NCI-H69 (cell line): ENCODE measurements around the gene STX2.
"Not testable (repeated sequence)": the region's sequence is repeated elsewhere in the genome, so short reads cannot be mapped to it uniquely, and the experiment has no call there.

ENCODE experiments used
- DNase-seq: peaks from one replicate; lab custom pipeline; 2025; lab: John Stamatoyannopoulos, UW

Gene STX2

DNA sequence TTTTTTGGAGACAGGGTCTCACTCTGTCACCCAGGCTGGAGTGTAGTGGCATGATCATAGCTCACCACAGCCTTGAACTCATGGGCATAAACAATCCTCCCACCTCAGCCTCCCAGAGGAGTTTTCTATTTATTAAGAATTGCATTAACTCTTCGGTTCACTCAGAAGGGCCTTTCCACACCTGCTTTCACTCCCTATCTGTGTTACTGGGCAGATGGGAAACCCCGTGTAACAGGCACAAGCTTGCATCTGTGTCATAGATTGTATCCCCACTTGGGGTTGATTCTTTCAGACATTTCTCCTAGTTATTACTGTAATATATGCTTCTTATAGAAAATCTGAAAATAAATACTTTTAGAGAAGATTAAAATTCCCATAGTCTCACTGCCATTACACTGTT is 38.7 kb downstream of the STX2 start:
- no peak for DNase-seq

DNA sequence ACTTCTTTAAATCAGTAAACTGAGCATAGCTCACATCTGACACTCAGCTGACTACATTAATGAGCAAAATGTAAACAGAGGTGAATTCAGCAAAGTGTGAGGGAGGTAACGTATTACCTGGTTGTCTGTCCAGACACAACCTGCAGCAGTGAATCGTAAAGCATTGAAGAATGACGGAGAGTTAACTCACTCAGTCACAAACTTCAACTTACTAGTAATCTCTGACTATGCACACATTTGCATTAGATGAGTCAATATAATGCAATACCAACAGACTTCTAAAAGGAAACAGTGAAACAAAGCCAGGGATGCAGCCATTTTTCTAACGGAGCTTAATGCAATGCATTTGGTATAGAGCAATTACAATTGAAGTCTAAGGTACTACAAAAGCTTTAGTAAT is 40.0 kb downstream of the STX2 start:
- DNase-seq = no peak

DNA sequence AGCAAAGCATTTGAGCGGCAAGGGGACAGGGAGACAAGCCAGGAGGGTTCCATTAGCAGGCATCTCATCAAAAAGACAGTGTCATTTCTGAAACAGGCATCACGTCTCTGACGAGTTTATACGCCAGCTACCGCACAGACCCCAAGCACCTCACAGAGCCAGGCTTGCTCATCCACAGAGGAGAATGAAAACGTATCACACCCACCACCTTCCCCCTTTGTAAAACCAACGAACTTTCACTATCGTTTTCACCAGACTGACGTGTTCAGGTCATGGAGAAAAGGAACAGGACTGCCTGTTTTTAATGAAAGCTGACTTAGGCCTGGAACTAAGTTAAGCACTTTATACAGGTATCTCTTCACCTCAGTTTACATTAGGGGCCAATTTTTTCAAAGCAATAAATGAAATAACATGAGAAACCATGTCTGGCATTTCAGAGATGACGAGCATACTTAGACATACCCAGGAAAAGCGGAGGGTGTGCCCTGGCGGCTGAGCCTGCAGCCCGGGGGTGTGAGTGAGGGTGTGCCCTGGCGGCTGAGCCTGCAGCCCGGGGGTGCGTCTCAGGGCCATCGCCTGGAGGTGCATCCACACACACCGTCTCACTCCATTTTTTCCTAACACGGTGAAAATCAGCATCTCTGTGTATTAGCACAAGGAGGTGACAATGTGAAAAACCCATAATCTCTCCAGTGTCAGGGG is 41.9 kb downstream of the STX2 start:
- DNase-seq = no peak

DNA sequence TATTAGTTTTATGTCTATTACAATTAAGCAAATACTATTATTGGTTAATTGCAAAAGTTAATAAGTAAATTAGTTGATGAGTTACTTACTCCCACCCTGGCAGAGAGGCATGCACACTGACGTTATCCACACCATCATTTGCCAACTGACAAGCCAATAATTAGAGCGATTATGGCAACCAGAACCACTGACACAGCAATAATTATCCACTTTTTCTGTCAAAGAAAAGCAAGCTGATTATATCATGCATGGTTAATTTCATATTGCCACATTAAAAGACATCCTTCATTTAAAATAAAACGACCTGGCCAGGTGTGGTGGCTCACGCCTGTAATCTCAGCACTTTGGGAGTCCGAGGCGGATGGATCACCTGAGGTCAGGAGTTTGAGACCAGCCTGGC is 43.1 kb downstream of the STX2 start:
- peak; percentile 77 for DNase-seq

DNA sequence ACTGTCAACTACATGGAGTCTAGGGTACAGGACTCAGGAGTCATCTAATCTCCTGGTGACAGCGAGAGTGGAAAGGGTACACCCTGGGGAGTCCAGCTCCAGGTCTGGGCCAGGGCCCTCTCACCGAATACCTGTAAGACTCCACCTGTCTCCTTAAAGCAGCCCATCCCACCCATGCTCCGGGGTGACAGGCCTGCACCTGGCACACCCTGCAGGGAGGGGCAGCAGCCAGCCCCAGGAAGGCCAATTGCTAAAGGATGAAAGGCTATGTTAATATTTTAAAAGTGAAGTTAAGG is 45.5 kb downstream of the STX2 start:
- DNase-seq = no peak

GRCh38 chr12:130792821-130793553 is 46.1 kb downstream of the STX2 start:
- no peak for DNase-seq

DNA sequence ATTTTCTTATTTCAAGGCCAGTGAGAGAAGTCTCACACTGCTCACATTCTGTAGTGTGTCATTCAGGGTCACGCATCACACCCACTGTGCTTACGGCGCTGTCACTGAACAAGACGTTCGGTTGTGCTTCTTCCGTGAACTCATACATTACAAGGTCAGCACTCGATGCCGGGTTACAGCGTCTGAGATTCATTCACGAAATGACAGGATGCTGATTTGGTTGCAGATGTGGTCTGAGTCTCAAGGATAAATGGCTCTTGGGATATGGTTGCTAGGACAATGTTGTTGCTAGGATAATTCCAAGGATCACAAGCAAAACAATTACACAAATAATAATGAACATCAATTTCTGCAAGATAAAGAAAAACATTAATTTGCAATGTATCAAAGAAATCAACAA is 47.4 kb downstream of the STX2 start:
- no peak for DNase-seq

GRCh38 chr12:130788515-130788914 is 50.5 kb downstream of the STX2 start:
- no peak for DNase-seq

DNA sequence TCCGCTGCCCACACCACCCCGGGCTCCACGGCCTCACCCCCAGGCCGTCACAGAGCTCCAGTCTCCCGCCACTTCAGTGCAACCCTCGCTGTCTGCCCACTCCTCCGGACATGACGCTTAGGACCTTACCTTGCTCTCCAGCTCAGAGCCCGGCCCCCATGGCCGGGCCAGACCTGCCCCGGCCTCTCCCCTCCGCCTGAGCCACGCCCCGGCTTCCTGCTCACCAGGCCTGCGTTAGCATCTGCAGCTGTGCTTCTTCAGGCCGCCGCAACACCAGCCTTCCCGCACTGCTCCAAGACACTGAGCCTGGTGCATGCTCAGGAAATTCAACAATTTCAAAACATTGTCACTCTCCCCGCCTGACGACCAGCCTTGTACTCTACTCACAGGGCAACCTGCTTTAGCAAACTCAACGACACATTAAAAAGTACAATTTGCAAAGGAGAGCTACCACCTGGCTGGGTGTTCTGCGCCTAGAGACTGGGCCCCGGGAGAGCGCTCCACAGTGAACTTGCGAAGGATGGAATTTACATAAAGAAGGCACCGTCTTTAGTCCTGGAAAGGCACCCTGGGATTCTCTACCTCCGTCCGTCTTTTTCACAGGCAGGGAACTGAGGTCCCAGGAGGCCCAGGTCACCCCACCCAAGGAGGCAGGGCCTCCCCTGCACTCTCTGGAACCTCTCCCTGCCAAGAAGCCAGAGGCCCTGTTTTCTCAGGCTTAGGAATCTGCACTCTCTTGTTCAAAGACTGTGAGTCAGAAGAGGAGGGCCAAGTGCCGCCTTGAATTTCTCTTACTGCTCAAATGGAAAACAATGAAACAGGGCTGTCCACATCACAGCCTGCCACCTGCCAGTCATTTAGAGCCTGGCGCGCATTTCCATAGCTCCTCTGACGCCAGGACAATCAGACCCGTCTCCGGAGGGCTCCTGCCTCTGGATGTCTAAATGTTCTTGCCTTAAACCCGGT is 51.3 kb downstream of the STX2 start:
- DNase-seq = no peak

- no peak for DNase-seq
Measured at GRCh38 chr12:130787041-130787440, 52.0 kb downstream of the STX2 start.

- DNase-seq = no peak
Measured at GRCh38 chr12:130783110-130783715, 55.8 kb downstream of the STX2 start.

DNA sequence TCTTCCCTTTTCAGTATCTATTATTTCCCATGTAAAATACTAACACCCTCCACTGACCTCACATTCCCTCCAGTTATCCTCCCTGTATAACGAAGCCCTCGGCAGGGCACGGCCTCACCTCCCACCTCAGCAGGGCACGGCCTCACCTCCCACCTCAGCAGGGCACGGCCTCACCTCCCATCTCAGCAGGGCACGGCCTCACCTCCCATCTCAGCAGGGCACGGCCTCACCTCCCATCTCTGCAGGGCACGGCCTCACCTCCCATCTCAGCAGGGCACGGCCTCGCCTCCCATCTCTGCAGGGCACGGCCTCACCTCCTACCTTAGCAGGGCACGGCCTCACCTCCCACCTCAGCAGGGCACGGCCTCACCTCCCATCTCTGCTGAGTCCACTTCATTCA is 56.8 kb downstream of the STX2 start:
- DNase-seq = not testable (repeated sequence)

DNA sequence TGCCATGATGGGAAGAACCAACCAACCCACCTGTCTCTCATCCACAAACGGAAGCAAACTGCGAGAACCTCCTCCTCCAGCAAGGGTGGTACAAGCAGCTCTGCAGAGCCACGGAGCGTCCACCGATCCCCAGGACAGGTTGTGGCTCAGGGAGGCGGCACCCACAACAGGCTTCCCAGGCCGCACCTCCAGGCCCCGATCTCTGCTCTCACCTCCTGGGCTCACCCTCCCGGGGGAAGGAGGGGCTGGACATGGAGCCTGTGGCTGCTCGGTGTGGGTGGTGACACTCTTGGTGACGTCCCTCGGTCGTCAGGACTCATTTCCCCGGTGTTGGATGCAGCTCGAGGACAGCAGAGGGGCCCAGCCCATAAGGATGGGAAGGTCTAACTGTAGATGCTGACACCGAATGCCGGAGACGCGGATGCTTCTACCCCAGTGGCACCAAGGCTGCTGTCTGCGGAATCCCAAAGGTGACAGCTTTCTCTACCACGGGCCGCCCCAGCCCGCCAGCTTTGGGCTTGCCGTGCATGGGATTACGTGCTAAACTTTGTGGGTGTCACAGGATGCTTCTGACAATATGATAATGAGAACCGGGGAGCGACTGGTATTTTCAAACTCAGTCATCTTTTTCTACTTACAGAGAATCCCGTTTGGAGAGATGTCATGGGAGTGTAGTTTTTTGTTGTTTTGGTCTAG is 58.0 kb downstream of the STX2 start:
- no peak for DNase-seq

DNA sequence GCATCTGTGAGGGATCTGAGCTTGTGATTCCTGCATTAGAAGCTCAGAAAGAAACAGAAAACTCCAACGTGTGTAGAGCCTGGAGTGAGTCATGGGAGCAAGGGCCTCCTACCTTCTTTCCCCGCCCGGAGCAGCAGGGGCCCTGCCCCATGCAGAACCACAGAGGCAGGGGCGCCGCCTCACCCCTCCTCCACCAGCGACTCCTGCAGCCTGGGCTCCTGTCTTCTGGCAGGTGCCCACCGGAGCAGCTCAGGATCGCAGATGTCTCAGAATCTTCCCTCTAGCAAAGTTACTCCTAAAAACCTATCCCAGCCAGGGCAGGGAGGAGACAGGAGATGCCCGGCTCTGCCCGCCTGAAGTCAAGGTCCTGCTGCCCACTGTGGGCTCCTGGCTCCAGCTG is 58.7 kb downstream of the STX2 start:
- DNase-seq = no peak

GRCh38 chr12:130778776-130779175 is 60.3 kb downstream of the STX2 start:
- no peak for DNase-seq

DNA sequence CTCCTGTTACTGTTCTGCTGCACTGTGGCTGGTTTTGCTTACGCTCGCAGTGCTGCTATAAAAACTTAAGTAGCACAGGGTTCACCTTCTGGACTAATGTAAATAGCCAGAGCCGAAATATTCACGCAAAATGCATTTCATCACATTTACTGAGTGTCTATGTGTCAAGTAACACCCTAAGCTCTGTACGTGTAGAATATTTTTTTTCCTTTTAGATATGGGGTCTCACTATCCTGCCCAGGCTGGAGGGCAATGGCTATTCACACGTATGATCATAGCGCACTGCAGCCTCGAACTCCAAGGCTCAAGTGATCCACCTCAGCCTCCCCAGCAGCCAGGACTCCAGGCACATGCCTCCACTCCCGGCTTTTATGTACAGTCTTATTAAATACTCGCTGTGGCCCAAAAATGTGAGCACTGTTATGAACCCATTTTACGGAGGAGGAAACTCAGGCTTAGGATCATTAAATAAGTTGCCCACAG is 62.2 kb downstream of the STX2 start:
- DNase-seq = no peak

GRCh38 chr12:130775953-130776856 is 62.8 kb downstream of the STX2 start:
- peak; percentile 57 for DNase-seq

GRCh38 chr12:130770413-130771028 is 68.5 kb downstream of the STX2 start:
- no peak for DNase-seq

DNA sequence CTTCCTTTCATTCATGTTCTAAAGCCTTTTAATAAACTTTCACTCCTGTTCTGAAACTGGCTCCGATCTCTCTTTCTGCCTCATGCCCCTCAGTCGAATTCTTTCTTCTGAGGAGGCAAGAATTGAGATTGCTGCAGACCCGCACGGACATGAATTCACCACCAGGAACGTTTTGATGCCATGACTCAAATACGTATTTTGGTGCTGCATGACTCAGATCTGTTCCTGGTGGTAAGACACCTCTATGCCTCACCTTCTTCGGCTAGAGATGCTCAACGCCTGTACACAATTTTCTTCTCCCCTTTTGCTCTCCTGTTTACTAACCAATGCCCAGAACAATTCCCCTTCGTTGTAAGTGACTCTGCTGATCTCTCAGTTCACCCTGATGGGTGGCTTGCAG is 70.9 kb downstream of the STX2 start:
- DNase-seq = no peak

DNA sequence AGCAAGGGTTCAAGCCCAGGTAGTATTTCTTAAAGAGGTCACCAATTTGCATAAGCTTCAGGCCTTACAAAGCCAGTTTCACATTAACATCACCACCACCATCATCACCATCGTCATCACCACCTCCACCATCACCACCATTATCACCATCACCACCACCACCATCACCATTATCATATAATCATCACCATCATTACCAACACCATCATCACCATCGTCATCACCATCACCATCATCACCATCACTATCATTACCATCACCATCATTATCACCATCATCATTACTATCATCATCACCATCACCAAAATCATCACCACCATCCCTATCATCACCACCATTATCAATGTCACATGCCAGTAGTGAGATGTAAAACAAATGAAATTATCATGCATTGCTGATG is 72.6 kb downstream of the STX2 start:
- no peak for DNase-seq
